ENCODE data around the gene GATA6.

The GATA6 gene

DNA sequence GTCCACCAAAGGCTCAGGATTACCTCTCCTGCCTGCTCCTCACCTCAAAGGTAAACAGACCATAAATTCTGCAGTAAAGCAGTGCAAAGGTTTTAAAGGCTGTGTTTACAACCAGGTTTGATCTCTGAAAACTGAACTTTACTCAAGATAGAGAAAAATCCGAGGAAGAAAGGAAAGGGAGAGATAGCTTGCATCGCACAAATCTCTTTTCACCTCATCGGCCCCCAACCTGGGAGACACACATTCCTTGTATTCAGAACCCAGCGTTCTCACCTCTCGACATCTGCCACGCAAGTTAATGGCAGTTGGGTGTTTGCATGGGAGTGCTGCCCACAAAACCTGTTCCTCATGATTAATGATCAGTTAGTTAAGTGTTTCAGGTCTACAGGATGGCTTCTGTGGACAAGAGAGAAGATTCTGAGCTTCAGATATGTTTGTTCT, 72.6 kb downstream of the GATA6 start:
- no peak for DNase-seq (ENCODE audit: low read depth in 3 of 3)

DNA sequence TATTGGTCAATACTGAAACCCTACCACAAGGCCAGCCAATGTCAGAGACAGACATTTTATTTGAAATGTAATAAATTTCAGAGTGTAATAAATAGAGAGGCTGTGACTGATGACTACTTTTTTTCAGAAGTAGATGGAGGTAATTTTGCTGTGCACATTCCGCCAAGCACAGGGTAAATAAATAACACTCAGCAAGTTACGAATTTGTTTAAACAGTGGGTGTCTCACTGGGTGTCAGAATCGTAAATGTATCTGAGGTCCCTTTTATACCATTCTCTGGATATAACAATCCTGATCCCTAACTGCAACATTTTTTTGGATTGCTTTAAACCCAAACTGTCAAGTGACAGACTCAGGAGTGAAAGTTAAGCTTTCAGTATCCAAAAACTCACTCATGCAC, 74.1 kb downstream of the GATA6 start:
- no peak for DNase-seq (ENCODE audit: low read depth in 3 of 3)

DNA sequence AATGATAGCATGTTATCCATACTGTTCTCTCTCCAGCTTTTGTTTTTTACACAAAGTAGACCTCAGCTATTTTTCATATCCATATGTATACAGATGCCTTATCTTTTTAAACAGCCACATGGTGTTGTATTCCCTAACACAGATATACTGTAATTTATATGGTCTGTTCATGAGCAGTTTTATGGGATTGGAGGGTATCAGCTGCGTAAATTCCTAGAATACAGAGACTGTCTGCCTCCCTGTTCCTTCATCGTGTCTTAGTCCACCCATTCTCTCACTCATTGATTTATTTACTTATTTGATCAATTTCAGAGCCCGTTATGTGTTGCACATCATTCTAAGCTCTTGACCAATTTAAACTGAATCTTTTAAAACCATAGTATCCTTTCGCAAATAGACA, 80.6 kb downstream of the GATA6 start:
- DNase-seq (ENCODE audit: low read depth in 3 of 3) = no peak

DNA sequence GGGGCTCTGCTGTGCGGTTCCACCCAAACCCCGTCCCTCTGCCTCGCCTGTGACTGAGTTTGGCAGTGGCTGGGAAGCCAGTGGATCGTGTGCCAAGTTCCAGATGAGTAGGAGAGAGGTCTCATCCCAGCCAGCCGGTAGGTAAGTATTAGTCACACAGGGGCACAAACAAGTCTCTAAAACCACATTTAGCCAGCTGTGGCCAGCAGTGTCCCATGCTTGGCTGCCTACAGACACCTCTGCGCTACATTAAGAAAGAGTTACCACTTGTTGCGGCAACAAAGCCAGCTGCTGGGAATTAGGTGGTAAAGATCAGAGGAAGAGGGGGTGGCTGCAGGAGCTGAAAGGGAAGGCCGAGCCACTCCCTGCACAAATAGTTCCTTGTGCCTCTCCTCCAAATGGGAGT, 81.2 kb downstream of the GATA6 start:
- no peak for DNase-seq (ENCODE audit: low read depth in 3 of 3)

All from stimulated activated CD4-positive, alpha-beta T cell treated with anti-CD3 and anti-CD28 coated beads, TNF-alpha, amount 100 ng/mL, for 48 hours (primary cell).